Left ventricle myocardium inferior (tissue), 1 donor: ENCODE data around the gene RAB3A. TPM values are rescaled to one million over a fixed set of nuclear protein-coding genes. Genes with fewer than 3 reads are reported as not detected.
"Not testable (repeated sequence)": the region's sequence is repeated elsewhere in the genome, so short reads cannot be mapped to it uniquely, and the experiment has no call there.

ENCODE experiments used
- DNase-seq: peaks from one replicate; pipeline ENCODE4 v3.0.0-alpha.2; 2020
- H3K27ac ChIP-seq: fragments of 200-600 bp; replicated peaks from 2 replicates; pipeline ENCODE4 v1.8.0; 2021
- H3K27me3 ChIP-seq: fragments of 200-600 bp; 2 replicates; pipeline ENCODE4 v1.8.0; 2021; ENCODE audit warnings: low read depth
- H3K36me3 ChIP-seq: fragments of 200-600 bp; 2 replicates; pipeline ENCODE4 v1.8.0; 2021
- H3K4me1 ChIP-seq: fragments of 200-600 bp; 2 replicates; pipeline ENCODE4 v1.8.0; 2021
- H3K4me3 ChIP-seq: fragments of 200-600 bp; 2 replicates; pipeline ENCODE4 v1.8.0; 2021; ENCODE audit warnings: mild to moderate bottlenecking, moderate library complexity
- H3K9me3 ChIP-seq: fragments of 200-600 bp; replicated peaks from 2 replicates; pipeline ENCODE4 v1.8.0; 2021
- CTCF ChIP-seq: fragments of 200-600 bp; IDR thresholded peaks from 2 replicates; pipeline ENCODE4 v1.8.0; 2021; ENCODE audit warnings: antibody characterized with exemption, mild to moderate bottlenecking, borderline replicate concordance
- intact Hi-C: fragments of 100-400 bp; cut with micrococcal nuclease; formaldehyde crosslinking; loops from one replicate; pipeline ENCODE4 v1.11.0; 2022
- total RNA-seq: library from RNA; stranded (reverse); fragmentation: NEBNext Ultra II Directional; extraction: Animal tissue kit (Norgen Biotek cat#: 25700); gene quantifications from one replicate; pipeline ENCODE4 v1.2.1, GENCODE V29; 2021
- donor health status: DM: no; HTN: yes; CAD: no; lungs with severe emphysema.

The RAB3A gene
- total RNA-seq, 1 donor from 2014 or later: 37.4 TPM

DNA sequence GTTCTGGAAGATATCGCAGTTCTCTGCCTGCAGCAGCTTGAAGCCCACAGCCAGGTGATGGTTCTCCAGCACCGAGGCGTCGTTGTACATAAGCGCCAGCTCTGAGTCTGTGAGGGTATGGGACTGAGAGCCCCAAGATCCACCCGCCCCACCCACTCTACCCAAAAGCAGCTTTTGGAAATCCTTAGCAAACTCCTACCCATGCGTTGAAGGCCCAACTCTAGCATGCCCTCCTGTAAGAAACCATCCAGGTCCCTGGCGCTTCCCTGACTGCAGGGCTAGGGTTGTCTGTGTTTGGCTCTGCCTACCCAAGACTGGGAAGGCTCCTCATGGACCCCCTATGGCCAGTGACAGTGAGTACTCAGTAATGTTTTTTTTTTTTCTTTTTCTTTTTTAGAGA lies 12.9 kb upstream of the RAB3A start:
- Histone ChIP-seq H3K9me3 (no peaks in the 10 kb centered on the region), H3K27me3 (peaks cover 19% of the 10 kb centered on the region), H3K36me3 (no peaks in the 10 kb centered on the region), H3K27ac (no peak overlapping the region), H3K4me3 (no peak overlapping the region), H3K4me1 (no peaks in the 10 kb centered on the region)
- no peak for DNase-seq
- intact Hi-C loops: no loop called here
- TF ChIP-seq CTCF: no peak

DNA sequence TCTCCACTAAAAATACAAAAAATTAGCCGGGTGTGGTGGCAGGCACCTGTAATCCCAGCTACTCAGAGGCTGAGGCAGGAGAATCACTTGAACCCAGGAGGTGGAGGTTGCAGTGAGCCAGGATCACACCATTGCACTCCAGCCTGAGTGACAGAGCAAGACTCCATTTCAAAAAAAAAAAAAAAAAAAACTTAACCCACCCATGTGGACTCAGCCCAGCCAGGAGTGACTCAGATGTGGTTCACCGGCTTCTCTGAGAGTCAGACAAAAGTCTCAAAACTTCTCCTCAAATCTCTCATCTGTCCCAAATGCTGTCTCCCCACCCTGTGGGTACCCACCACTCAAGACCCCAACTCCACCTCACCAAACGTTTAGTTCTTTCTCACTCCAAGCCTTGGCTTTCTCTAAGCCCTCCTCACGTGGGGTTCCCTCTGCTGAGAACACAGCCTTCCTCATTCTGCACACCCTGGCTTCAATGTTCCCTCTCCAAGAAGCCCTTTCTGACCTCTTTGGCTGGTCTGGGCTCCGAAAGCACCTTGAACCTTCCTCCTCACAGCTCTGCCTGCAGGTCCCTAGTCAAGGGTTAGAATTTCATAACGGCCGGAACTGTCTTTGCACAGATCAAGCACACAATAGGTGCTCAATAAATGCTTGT lies 11.1 kb upstream of the RAB3A start:
- Histone ChIP-seq H3K27ac (no peak overlapping the region), H3K4me1 (no peaks in the 10 kb centered on the region), H3K36me3 (no peaks in the 10 kb centered on the region), H3K4me3 (no peak overlapping the region), H3K27me3 (peaks cover 7% of the 10 kb centered on the region), H3K9me3 (no peaks in the 10 kb centered on the region)
- no peak for DNase-seq
- intact Hi-C loops: no loop called here
- TF ChIP-seq CTCF: no peak

- no peaks in the 10 kb centered on the region for H3K36me3 ChIP-seq
- DNase-seq: no peak
- intact Hi-C loops: no loop called here
- H3K27me3 ChIP-seq: peaks cover 14% of the 10 kb centered on the region
- H3K4me1 ChIP-seq: peaks cover 7% of the 10 kb centered on the region
- H3K4me3 ChIP-seq: no peak overlapping the region
- H3K9me3 ChIP-seq: no peaks in the 10 kb centered on the region
- H3K27ac ChIP-seq: no peak overlapping the region
- TF ChIP-seq CTCF: no peak
These were observed 7.8 kb upstream of the RAB3A start for GRCh38 chr19:18211683-18212082.

- DNase-seq, H3K4me3 ChIP-seq, H3K9me3 ChIP-seq, H3K36me3 ChIP-seq, H3K27ac ChIP-seq: not testable (repeated sequence)
- intact Hi-C loops: loop anchor here (5.0 kb wide), 1 partner anchor 42 kb away; no protein-coding TSS in a partner anchor
- Histone ChIP-seq H3K4me1 (peaks cover 18% of the 10 kb centered on the region), H3K27me3 (peaks cover 14% of the 10 kb centered on the region)
These were observed 6.1 kb upstream of the RAB3A start for GRCh38 chr19:18209912-18210311.

DNA sequence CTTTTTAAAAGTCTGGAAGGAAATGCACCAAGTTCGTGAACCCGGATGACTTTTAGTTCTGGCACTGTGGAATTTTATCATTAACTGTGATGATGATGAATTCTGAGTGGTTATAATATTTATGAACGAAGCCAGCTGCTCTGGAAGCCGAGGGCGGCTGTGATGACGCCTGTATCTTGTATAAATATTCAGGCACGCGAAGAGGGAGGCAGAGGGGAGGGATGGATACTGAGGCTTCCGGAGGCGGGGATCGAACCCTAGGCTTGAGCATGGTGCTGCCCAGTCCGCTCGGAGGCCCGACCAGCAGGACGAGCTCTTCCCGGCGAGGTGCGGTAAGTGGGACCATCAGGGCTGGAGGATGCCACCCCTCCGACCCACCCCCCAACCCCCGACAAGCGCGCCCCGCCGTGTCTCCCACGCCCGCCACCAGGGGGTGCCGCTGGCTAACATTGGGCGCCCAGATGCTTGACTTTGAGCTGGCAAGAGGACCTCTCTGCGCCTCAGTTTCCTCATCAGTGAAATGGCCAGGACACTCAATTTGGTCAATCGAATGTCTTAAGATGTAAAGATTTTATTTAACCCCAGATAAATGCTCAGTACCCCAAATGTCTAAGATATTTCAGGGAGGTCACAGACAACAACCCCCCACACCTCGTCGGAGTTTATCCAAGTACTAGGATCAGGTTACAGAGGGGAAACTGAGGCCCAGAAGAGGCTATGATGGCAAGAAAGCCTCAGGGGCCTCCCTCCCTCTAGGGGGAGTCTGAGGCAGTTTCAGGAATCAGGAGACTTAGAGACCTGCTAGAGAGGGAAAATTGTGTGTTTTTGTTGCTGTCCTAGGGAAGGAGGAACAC lies 4.5 kb upstream of the RAB3A start:
- H3K9me3 ChIP-seq: no peaks in the 10 kb centered on the region
- peak overlapping the region; percentile 33 for H3K27ac ChIP-seq
- peak; percentile 44 for DNase-seq
- TF ChIP-seq CTCF: peak; percentile 78
- intact Hi-C loops: loop anchor here (5.0 kb wide), 1 partner anchor 44 kb away; no protein-coding TSS in a partner anchor
- H3K4me3 ChIP-seq: no peak overlapping the region
- peaks cover 28% of the 10 kb centered on the region for H3K4me1 ChIP-seq
- no peaks in the 10 kb centered on the region for H3K36me3 ChIP-seq
- peaks cover 14% of the 10 kb centered on the region for H3K27me3 ChIP-seq

DNA sequence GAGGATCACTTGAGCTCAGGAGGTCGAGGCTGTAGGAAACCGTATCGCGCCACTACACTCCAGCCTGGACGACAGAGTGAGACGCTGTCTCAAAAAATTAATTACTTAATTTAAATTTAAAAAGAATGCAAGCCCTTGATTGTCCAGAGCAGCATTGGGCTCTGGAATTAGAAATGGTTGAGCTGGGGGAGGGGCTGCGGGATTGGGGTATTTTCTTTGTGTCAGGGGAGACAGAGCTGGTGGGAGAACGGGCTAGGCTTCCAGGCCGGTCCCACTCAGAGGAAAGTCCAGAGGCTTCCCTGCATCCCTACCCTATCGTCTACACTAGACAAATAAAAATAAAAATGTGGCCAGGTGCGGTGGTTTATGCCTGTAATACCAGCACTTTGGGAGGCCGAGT lies 2.2 kb upstream of the RAB3A start:
- Histone ChIP-seq H3K36me3 (peaks cover 4% of the 10 kb centered on the region), H3K27me3 (peaks cover 14% of the 10 kb centered on the region), H3K4me1 (peaks cover 39% of the 10 kb centered on the region), H3K4me3 (peak overlapping the region; percentile 82), H3K27ac (peak overlapping the region; percentile 100), H3K9me3 (no peaks in the 10 kb centered on the region)
- no peak for DNase-seq
- intact Hi-C loops: loop anchor here (5.0 kb wide), 1 partner anchor 46 kb away; no protein-coding TSS in a partner anchor
- TF ChIP-seq CTCF: no peak
